Ishikawa (cell line): ENCODE data around the gene STAT4.

Source experiments
- CEBPB ChIP-seq: IDR thresholded peaks from 2 replicates; pipeline ENCODE4 v1.6.1; 2012
- EP300 ChIP-seq: IDR thresholded peaks from 2 replicates; pipeline ENCODE4 v1.6.1; 2012; ENCODE audit warnings: borderline replicate concordance
- MAX ChIP-seq: IDR thresholded peaks from 2 replicates; pipeline ENCODE4 v1.6.1; 2012
- NFIC ChIP-seq: IDR thresholded peaks from 2 replicates; pipeline ENCODE4 v1.6.1; 2012
- RAD21 ChIP-seq: IDR thresholded peaks from 2 replicates; pipeline ENCODE4 v1.6.1; 2012; ENCODE audit warnings: low read depth
- TAF1 ChIP-seq: IDR thresholded peaks from 2 replicates; pipeline ENCODE4 v1.6.1; 2012; ENCODE audit warnings: low read depth, mild to moderate bottlenecking
- YY1 ChIP-seq: IDR thresholded peaks from 2 replicates; pipeline ENCODE4 v1.6.1; 2012; ENCODE audit warnings: low read depth

- TF ChIP-seq EP300 (no peak), YY1 (no peak), CEBPB (no peak), RAD21 (no peak), TAF1 (no peak), MAX (no peak), NFIC (no peak)
These were observed 37.8 kb upstream of the STAT4 start for GRCh38 chr2:191188550-191189093.
